Hepatocyte (in vitro differentiated cells): ENCODE measurements around the gene ZNF532. TPM values are rescaled to one million over a fixed set of nuclear protein-coding genes. Genes with fewer than 3 reads are reported as not detected.

Source experiments
- DNase-seq: peaks from one replicate; pipeline ENCODE4 v3.0.0-alpha.2; 2016; ENCODE audit warnings: low spot score
- H2AFZ ChIP-seq: fragments of 200-600 bp; sonication (generic); 2 replicates; pipeline ENCODE4 v1.6.0; 2016; ENCODE audit warnings: antibody characterized with exemption, mild to moderate bottlenecking
- H3K27ac ChIP-seq: fragments of 200-600 bp; sonication (generic); 2 replicates; pipeline ENCODE4 v1.5.1; 2016; ENCODE audit warnings: mild to moderate bottlenecking
- H3K27me3 ChIP-seq: fragments of 200-600 bp; sonication (generic); 2 replicates; pipeline ENCODE4 v1.6.1; 2016
- H3K36me3 ChIP-seq: fragments of 200-600 bp; sonication (generic); replicated peaks from 2 replicates; pipeline ENCODE4 v1.5.1; 2016; ENCODE audit warnings: low read depth; ENCODE audit not compliant: insufficient read depth
- H3K4me1 ChIP-seq: fragments of 200-600 bp; sonication (generic); 2 replicates; pipeline ENCODE4 v1.5.1; 2016; ENCODE audit warnings: mild to moderate bottlenecking, moderate library complexity; ENCODE audit not compliant: insufficient read depth
- H3K4me2 ChIP-seq: fragments of 200-600 bp; sonication (generic); 2 replicates; pipeline ENCODE4 v1.6.0; 2016
- H3K4me3 ChIP-seq: fragments of 200-600 bp; sonication (generic); 2 replicates; pipeline ENCODE4 v1.5.1; 2016; ENCODE audit warnings: mild to moderate bottlenecking
- H3K79me2 ChIP-seq: fragments of 200-600 bp; sonication (generic); 2 replicates; pipeline ENCODE4 v1.6.0; 2017; ENCODE audit warnings: mild to moderate bottlenecking
- H3K9me2 ChIP-seq: fragments of 200-600 bp; sonication (generic); replicated peaks from 2 replicates; pipeline ENCODE4 v1.6.0; 2017; ENCODE audit warnings: mild to moderate bottlenecking; ENCODE audit not compliant: insufficient read depth
- H3K9me3 ChIP-seq: fragments of 200-600 bp; sonication (generic); 2 replicates; pipeline ENCODE4 v1.5.1; 2016; ENCODE audit warnings: low read depth, mild to moderate bottlenecking
- H4K20me1 ChIP-seq: fragments of 200-600 bp; sonication (generic); 2 replicates; pipeline ENCODE4 v1.6.0; 2016; ENCODE audit warnings: mild to moderate bottlenecking; ENCODE audit not compliant: insufficient read depth, poor library complexity, severe bottlenecking
- EZH2 ChIP-seq: fragments of 200-600 bp; sonication (generic); IDR thresholded peaks from 2 replicates; pipeline ENCODE4 v1.6.1; 2016; ENCODE audit warnings: antibody characterized with exemption, mild to moderate bottlenecking, borderline replicate concordance
- EZH2phosphoT487 ChIP-seq: fragments of 200-600 bp; sonication (generic); IDR thresholded peaks from one replicate; pipeline ENCODE4 v1.6.1; 2018; ENCODE audit warnings: antibody characterized with exemption, mild to moderate bottlenecking, low read depth, moderate library complexity; ENCODE audit not compliant: unreplicated experiment, severe bottlenecking
- WGBS: methylation state at CpG from one replicate; pipeline ENCODE4 v1.1.6; 2016; ENCODE audit warnings: low lambda C conversion rate; ENCODE audit errors: missing lambda C conversion rate; 5-methylcytosine and 5-hydroxymethylcytosine counted together
- polyA plus RNA-seq: library from polyadenylated mRNA; unstranded; fragments of >200 nt; fragmentation: Nextera tagmentation; extraction: Ambion mirVana; gene quantifications from 2 replicates; pipeline ENCODE4 v1.2.1, GENCODE V29; 2016
- total RNA-seq: library from RNA; depleted of rRNA; stranded (reverse); fragments of >200 nt; gene quantifications from 2 replicates; pipeline ENCODE4 v1.2.3, GENCODE V29; 2014
- TF ChIP-seq, protein P1 (sequence below): fragments of 200-600 bp; sonication (generic); IDR thresholded peaks from 2 replicates; pipeline ENCODE4 v1.5.1; 2016; ENCODE audit warnings: antibody characterized with exemption, mild to moderate bottlenecking; ENCODE audit not compliant: poor library complexity

Gene ZNF532
- total and polyA plus RNA-seq, 2 experiments from 2014 or later, result 15.9 to 36.5 TPM

DNA sequence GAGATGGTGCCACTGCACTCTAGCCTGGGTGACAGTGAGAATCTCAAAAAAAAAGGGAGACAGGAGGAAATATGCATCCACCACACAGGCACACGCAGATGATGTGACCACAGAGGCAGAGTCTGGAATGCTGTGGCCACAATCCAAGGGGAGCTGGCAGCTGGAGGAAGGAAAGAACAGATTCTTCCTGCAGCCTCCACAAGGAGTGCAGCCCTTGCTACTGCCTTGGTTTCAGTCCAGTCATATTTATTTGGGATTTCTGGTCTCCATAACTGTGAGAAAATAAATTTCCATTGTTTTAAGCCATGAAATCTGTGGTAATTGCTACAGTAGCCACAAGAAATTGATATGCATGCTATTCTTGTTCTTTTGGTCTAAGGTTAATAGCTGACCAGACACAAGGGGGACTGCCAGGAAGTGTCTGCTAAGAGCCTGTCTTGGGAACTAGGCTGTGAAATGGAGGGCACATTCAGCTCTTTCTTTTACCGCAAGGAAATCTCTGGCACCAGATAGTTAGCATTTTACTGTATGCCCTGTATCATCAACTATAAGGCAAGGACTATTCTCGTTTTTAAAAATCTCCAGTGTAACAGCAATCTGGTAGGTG is 141.9 kb downstream of the ZNF532 start:
- no peaks in the 10 kb centered on the region for H3K9me2 ChIP-seq
- no peak overlapping the region for H3K4me2 ChIP-seq
- no peak overlapping the region for H2AFZ ChIP-seq
- no peak for TF ChIP-seq EZH2
- no peak for TF ChIP-seq EZH2phosphoT487
- TF ChIP-seq, protein P1, sequence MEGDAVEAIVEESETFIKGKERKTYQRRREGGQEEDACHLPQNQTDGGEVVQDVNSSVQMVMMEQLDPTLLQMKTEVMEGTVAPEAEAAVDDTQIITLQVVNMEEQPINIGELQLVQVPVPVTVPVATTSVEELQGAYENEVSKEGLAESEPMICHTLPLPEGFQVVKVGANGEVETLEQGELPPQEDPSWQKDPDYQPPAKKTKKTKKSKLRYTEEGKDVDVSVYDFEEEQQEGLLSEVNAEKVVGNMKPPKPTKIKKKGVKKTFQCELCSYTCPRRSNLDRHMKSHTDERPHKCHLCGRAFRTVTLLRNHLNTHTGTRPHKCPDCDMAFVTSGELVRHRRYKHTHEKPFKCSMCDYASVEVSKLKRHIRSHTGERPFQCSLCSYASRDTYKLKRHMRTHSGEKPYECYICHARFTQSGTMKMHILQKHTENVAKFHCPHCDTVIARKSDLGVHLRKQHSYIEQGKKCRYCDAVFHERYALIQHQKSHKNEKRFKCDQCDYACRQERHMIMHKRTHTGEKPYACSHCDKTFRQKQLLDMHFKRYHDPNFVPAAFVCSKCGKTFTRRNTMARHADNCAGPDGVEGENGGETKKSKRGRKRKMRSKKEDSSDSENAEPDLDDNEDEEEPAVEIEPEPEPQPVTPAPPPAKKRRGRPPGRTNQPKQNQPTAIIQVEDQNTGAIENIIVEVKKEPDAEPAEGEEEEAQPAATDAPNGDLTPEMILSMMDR, result no peak
- no peaks in the 10 kb centered on the region for H3K27me3 ChIP-seq
- no peaks in the 10 kb centered on the region for H3K9me3 ChIP-seq
- DNase-seq, result no peak
- H3K79me2 ChIP-seq, result no peaks in the 10 kb centered on the region
- H3K36me3 ChIP-seq, result no peaks in the 10 kb centered on the region
- H3K27ac ChIP-seq, result no peak overlapping the region
- no peaks in the 10 kb centered on the region for H3K4me1 ChIP-seq
- no peaks in the 10 kb centered on the region for H4K20me1 ChIP-seq
- H3K4me3 ChIP-seq, result no peak overlapping the region
- 89% methylated on average over 3 of the region's 3 CpGs for WGBS

- Histone ChIP-seq H3K4me1 (no peaks in the 10 kb centered on the region), H4K20me1 (no peaks in the 10 kb centered on the region), H3K79me2 (no peaks in the 10 kb centered on the region), H3K9me3 (no peaks in the 10 kb centered on the region), H3K4me3 (no peak overlapping the region), H2AFZ (no peak overlapping the region), H3K27ac (peak overlapping the region; percentile 70), H3K27me3 (no peaks in the 10 kb centered on the region), H3K4me2 (peak overlapping the region; percentile 49), H3K36me3 (no peaks in the 10 kb centered on the region), H3K9me2 (no peaks in the 10 kb centered on the region)
- WGBS, result 46% methylated on average over 12 of the region's 13 CpGs
- DNase-seq, result peak; percentile 62
- TF ChIP-seq EZH2 (no peak), EZH2phosphoT487 (no peak)
- TF ChIP-seq, protein P1, result no peak
These were observed 143.8 kb downstream of the ZNF532 start for GRCh38 chr18:59008302-59008974.

- no peaks in the 10 kb centered on the region for H4K20me1 ChIP-seq
- H2AFZ ChIP-seq, result no peak overlapping the region
- 100% methylated on average over 1 of the region's 1 CpG for WGBS
These were observed 145.2 kb downstream of the ZNF532 start for GRCh38 chr18:59009846-59010245.

More at GRCh38 chr18:59009846-59010245, 145.2 kb downstream of the ZNF532 start:
- DNase-seq, result no peak
- no peak overlapping the region for H3K4me3 ChIP-seq
- H3K27me3 ChIP-seq, result no peaks in the 10 kb centered on the region
- no peaks in the 10 kb centered on the region for H3K4me1 ChIP-seq
- TF ChIP-seq EZH2 (no peak), EZH2phosphoT487 (no peak)
- TF ChIP-seq, protein P1, result no peak
- no peaks in the 10 kb centered on the region for H3K9me2 ChIP-seq
- H3K36me3 ChIP-seq, result no peaks in the 10 kb centered on the region
- no peaks in the 10 kb centered on the region for H3K79me2 ChIP-seq
- H3K9me3 ChIP-seq, result no peaks in the 10 kb centered on the region
- no peak overlapping the region for H3K4me2 ChIP-seq
- H3K27ac ChIP-seq, result no peak overlapping the region
